ENCODE measurements around the gene EHD1. TPM values are rescaled to one million over a fixed set of nuclear protein-coding genes. Genes with fewer than 3 reads are reported as not detected.

EHD1 gene
- total and polyA plus RNA-seq, 2 of the 8 experiments (the other 6 are each of a cell fraction or from before 2014, with no cell fraction given), result 31.5 to 42.9 TPM

- DNase-seq (ENCODE audit: low read depth in 1 of 2, low spot score in 2 of 2), result no peak
- POLR2A ChIA-PET (ENCODE audit: partially characterized antibody), result no interaction called here
- no peak overlapping the region for H2BK5ac ChIP-seq (ENCODE audit: low read depth, low read length)
Measured at GRCh38 chr11:64813826-64814225, 64.6 kb downstream of the EHD1 start.

More at GRCh38 chr11:64813826-64814225, 64.6 kb downstream of the EHD1 start:
- no peak overlapping the region for H2AK5ac ChIP-seq (ENCODE audit: low read depth, low read length)
- no peak overlapping the region for H2AFZ ChIP-seq (ENCODE audit: low read length)
- peaks cover 0 to 5% of the 10 kb centered on the region in 2 experiments for H4K20me1 ChIP-seq (replicated peaks in 1 of 2; ENCODE audit: control insufficient read depth in 1 of 2, insufficient read depth in 2 of 2, low read length in 2 of 2)
- FAIRE-seq, result no peak
- TF ChIP-seq BCL11A (IDR thresholded peaks at IDR 0.05; ENCODE audit: low read depth in 2 of 2, low read length in 2 of 2) (no peak), TBP (IDR thresholded peaks at IDR 0.05; ENCODE audit: low read depth, low read length) (no peak)
- no peak overlapping the region for H4K5ac ChIP-seq (ENCODE audit: insufficient read length, low read depth, low read length)
- no peak overlapping the region for H3K4ac ChIP-seq (replicated peaks; ENCODE audit: insufficient read length, low read depth, low read length)
- no peak overlapping the region for H3K27ac ChIP-seq (ENCODE audit: low read depth, low read length)
- no peaks in the 10 kb centered on the region for H3K9me3 ChIP-seq (ENCODE audit: insufficient read depth in 2 of 2, low read depth in 1 of 2, low read length in 1 of 2)
- no peak overlapping the region for H3K14ac ChIP-seq (ENCODE audit: insufficient read length)
- no peak overlapping the region for H2BK12ac ChIP-seq (ENCODE audit: low read depth, low read length)
- H3K4me3 ChIP-seq (ENCODE audit: extremely low read depth in 1 of 4, insufficient read depth in 2 of 4, low read depth in 3 of 4, low read length in 4 of 4), result no peak overlapping the region
- no peak overlapping the region for H3K4me2 ChIP-seq (ENCODE audit: insufficient read depth in 1 of 2, low read depth in 2 of 2, low read length in 2 of 2)
- H3K9ac ChIP-seq (replicated peaks in 1 of 4; ENCODE audit: extremely low read depth in 1 of 4, low read depth in 3 of 4, low read length in 3 of 4), result no peak overlapping the region
- H3K18ac ChIP-seq (ENCODE audit: extremely low read depth, low read length), result no peak overlapping the region
- peaks cover 8% of the 10 kb centered on the region; the same call in 1 of the 2 replicates for H3K23me2 ChIP-seq (ENCODE audit: low read depth, low read length)
- no peaks in the 10 kb centered on the region for H3K27me3 ChIP-seq (replicated peaks in 1 of 4; ENCODE audit: control insufficient read depth in 3 of 4, extremely low read depth in 1 of 4, insufficient read depth in 3 of 4, low read length in 3 of 4)
- H2BK15ac ChIP-seq (ENCODE audit: low read length), result no peak overlapping the region
- no peak overlapping the region for H4K8ac ChIP-seq (ENCODE audit: extremely low read depth, insufficient read depth, low read length)
- H2BK120ac ChIP-seq (replicated peaks; ENCODE audit: low read depth, low read length), result no peak overlapping the region
- no peak overlapping the region for H3K23ac ChIP-seq (ENCODE audit: insufficient read length)
- no peak overlapping the region for H4K91ac ChIP-seq (replicated peaks; ENCODE audit: insufficient read length, low read length)
- H3K79me2 ChIP-seq (ENCODE audit: control insufficient read depth in 1 of 2, insufficient read depth in 2 of 2, low read length in 2 of 2), result no peaks in the 10 kb centered on the region; a peak in 1 of 4 replicates
- peaks cover 0 to 7% (median 2%) of the 10 kb centered on the region in 4 experiments; a peak in 5 of 7 replicates for H3K4me1 ChIP-seq (replicated peaks in 1 of 4; ENCODE audit: control insufficient read depth in 3 of 4, insufficient read depth in 4 of 4, low read length in 3 of 4)
- no peak overlapping the region for H3K56ac ChIP-seq (replicated peaks; ENCODE audit: insufficient read length, low read depth, low read length)
- H2BK20ac ChIP-seq (ENCODE audit: low read length), result no peak overlapping the region
- H3K36me3 ChIP-seq (ENCODE audit: control insufficient read depth in 2 of 4, insufficient read depth in 4 of 4, low read length in 3 of 4), result no peaks in the 10 kb centered on the region
- WGBS, 2 experiments (ENCODE audit: extremely low coverage in 1 of 2, insufficient coverage in 1 of 2, insufficient read length in 1 of 2, insufficient replicate concordance in 2 of 2, low coverage in 1 of 2, low lambda C conversion rate in 2 of 2, missing lambda C conversion rate in 1 of 2), result 93% methylated on average over 5 of the region's 5 CpGs; no CpG with 5 or more reads in 1 of the 2 experiments
- H3K79me1 ChIP-seq (ENCODE audit: low read depth, low read length), result peaks cover 2% of the 10 kb centered on the region
- CTCF ChIA-PET (ENCODE audit: partially characterized antibody), result interaction anchor here (0.6 to 1.5 kb wide), 4 partner anchors 8 to 41 kb away, joined by 3 to 5 read pairs (median 4); no protein-coding TSS in a partner anchor
